Osteocyte (in vitro differentiated cells): ENCODE measurements around the gene SH3PXD2A. TPM values are rescaled to one million over a fixed set of nuclear protein-coding genes. Genes with fewer than 3 reads are reported as not detected.

Experiments used
- DNase-seq: peaks from one replicate; pipeline ENCODE4 v3.0.0; 2021; ENCODE audit warnings: mixed read lengths; ENCODE audit not compliant: unreplicated experiment; ENCODE audit errors: extremely low spot score
- H3K27ac Mint-ChIP-seq: one replicate; pipeline ENCODE4 v1.8.0; 2021; ENCODE audit warnings: mild to moderate bottlenecking, mixed read lengths; ENCODE audit not compliant: unreplicated experiment
- H3K27me3 Mint-ChIP-seq: one replicate; pipeline ENCODE4 v1.8.0; 2021; ENCODE audit warnings: mixed read lengths; ENCODE audit not compliant: unreplicated experiment
- H3K36me3 Mint-ChIP-seq: one replicate; pipeline ENCODE4 v1.8.0; 2021; ENCODE audit warnings: mixed read lengths; ENCODE audit not compliant: unreplicated experiment
- H3K4me1 Mint-ChIP-seq: one replicate; pipeline ENCODE4 v1.8.0; 2021; ENCODE audit warnings: mixed read lengths; ENCODE audit not compliant: unreplicated experiment
- H3K4me3 Mint-ChIP-seq: one replicate; pipeline ENCODE4 v1.8.0; 2021; ENCODE audit warnings: mild to moderate bottlenecking, moderate library complexity, mixed read lengths; ENCODE audit not compliant: unreplicated experiment
- H3K9me3 Mint-ChIP-seq: one replicate; pipeline ENCODE4 v1.8.0; 2021; ENCODE audit warnings: mixed read lengths; ENCODE audit not compliant: unreplicated experiment
- CTCF ChIP-seq: fragments of 200-600 bp; sonication (generic); IDR thresholded peaks from 2 replicates; pipeline ENCODE4 v1.5.0; 2021; ENCODE audit warnings: antibody characterized with exemption, mild to moderate bottlenecking, moderate library complexity
- total RNA-seq: library from RNA; stranded (reverse); gene quantifications from 2 replicates; pipeline ENCODE4 v1.2.1, GENCODE V29; 2021

The SH3PXD2A gene
- total RNA-seq, 1 donor from 2014 or later: 43.0 TPM

GRCh38 chr10:103896225-103896624, 40.8 kb upstream of the SH3PXD2A start:
- DNase-seq: no peak
- H3K27ac Mint-ChIP-seq: peak overlapping the region; percentile 90

GRCh38 chr10:103895411-103896186, 40.2 kb upstream of the SH3PXD2A start:
- peak overlapping the region; percentile 90 for H3K27ac Mint-ChIP-seq
- DNase-seq: no peak
- H3K4me3 Mint-ChIP-seq: no peak overlapping the region
- H3K27me3 Mint-ChIP-seq: no peaks in the 10 kb centered on the region
- peaks cover 69% of the 10 kb centered on the region for H3K4me1 Mint-ChIP-seq
- H3K9me3 Mint-ChIP-seq: no peaks in the 10 kb centered on the region
- TF ChIP-seq CTCF: no peak
- H3K36me3 Mint-ChIP-seq: peaks cover 32% of the 10 kb centered on the region

More at GRCh38 chr10:103896225-103896624, 40.8 kb upstream of the SH3PXD2A start:
- TF ChIP-seq CTCF: no peak
- Mint-ChIP-seq H3K36me3 (peaks cover 27% of the 10 kb centered on the region), H3K4me3 (no peak overlapping the region), H3K9me3 (no peaks in the 10 kb centered on the region), H3K4me1 (peaks cover 71% of the 10 kb centered on the region), H3K27me3 (no peaks in the 10 kb centered on the region)

GRCh38 chr10:103894441-103894864, 39.1 kb upstream of the SH3PXD2A start:
- no peak for DNase-seq
- H3K36me3 Mint-ChIP-seq: peaks cover 27% of the 10 kb centered on the region
- H3K27ac Mint-ChIP-seq: peak overlapping the region; percentile 90
- H3K27me3 Mint-ChIP-seq: no peaks in the 10 kb centered on the region
- no peak for TF ChIP-seq CTCF
- peaks cover 61% of the 10 kb centered on the region for H3K4me1 Mint-ChIP-seq
- H3K9me3 Mint-ChIP-seq: no peaks in the 10 kb centered on the region
- H3K4me3 Mint-ChIP-seq: peak overlapping the region; percentile 43

- Mint-ChIP-seq H3K36me3 (peaks cover 26% of the 10 kb centered on the region), H3K27me3 (no peaks in the 10 kb centered on the region), H3K4me3 (no peak overlapping the region), H3K4me1 (peaks cover 61% of the 10 kb centered on the region), H3K9me3 (no peaks in the 10 kb centered on the region), H3K27ac (peak overlapping the region; percentile 90)
- no peak for TF ChIP-seq CTCF
- DNase-seq: no peak
Measured at GRCh38 chr10:103893817-103894216, 38.4 kb upstream of the SH3PXD2A start.

GRCh38 chr10:103892181-103892580, 36.8 kb upstream of the SH3PXD2A start:
- DNase-seq: no peak
- Mint-ChIP-seq H3K9me3 (no peaks in the 10 kb centered on the region), H3K36me3 (peaks cover 21% of the 10 kb centered on the region), H3K4me1 (peaks cover 63% of the 10 kb centered on the region), H3K27ac (no peak overlapping the region), H3K27me3 (no peaks in the 10 kb centered on the region), H3K4me3 (no peak overlapping the region)
- no peak for TF ChIP-seq CTCF
